Caco-2 (cell line): ENCODE measurements around the gene UFC1. TPM values are rescaled to one million over a fixed set of nuclear protein-coding genes. Genes with fewer than 3 reads are reported as not detected.

ENCODE experiments used
- Bru-seq: library from RNA; stranded (reverse); fragments of 400-500 nt; gene quantifications from one replicate; lab custom pipeline; 2021; lab: Mats Ljungman, UMichigan
- BruChase-seq, 2 experiments: library from RNA; stranded (reverse); fragments of 400-500 nt; gene quantifications; one replicate each; lab custom pipeline; 2021; lab: Mats Ljungman, UMichigan
- BruUV-seq: library from RNA; stranded (reverse); fragments of 400-500 nt; replicated peaks from 2 replicates; lab custom pipeline; 2021; lab: Mats Ljungman, UMichigan
- CTCF ChIA-PET: fragments of 300-600 bp; sonication (Branson Sonifier 250); formaldehyde crosslinking; loops from one replicate; lab custom pipeline; 2022; ENCODE audit warnings: antibody characterized with exemption; lab: Charles Lee
- POLR2A ChIA-PET: fragments of 300-600 bp; sonication (Branson Sonifier 250); formaldehyde crosslinking; loops from one replicate; lab custom pipeline; 2022; ENCODE audit warnings: antibody characterized with exemption; lab: Charles Lee
- DNase-seq, 2 experiments: peaks; one replicate each; pipeline versions ENCODE4 v3.0.0 to v3.0.0-alpha.2; 2020 to 2022
- H3K27me3 ChIP-seq: replicated peaks from 2 replicates; pipeline ENCODE4 v1.6.0; 2011; ENCODE audit warnings: low read length; ENCODE audit not compliant: control insufficient read depth, insufficient read depth
- H3K36me3 ChIP-seq: 2 replicates; pipeline ENCODE4 v1.5.1; 2011; ENCODE audit warnings: low read length; ENCODE audit not compliant: control insufficient read depth, insufficient read depth
- H3K4me1 ChIP-seq: fragments of 250-450 bp; sonication (Bioruptor Pico); 2 replicates; pipeline ENCODE4 v1.5.1; 2020; ENCODE audit warnings: mild to moderate bottlenecking
- H3K4me3 ChIP-seq: 2 replicates; pipeline ENCODE4 v1.5.1; 2011; ENCODE audit warnings: low read depth, mild to moderate bottlenecking, control low read depth, low read length
- H3K9me3 ChIP-seq: fragments of 250-450 bp; sonication (Bioruptor Pico); 2 replicates; pipeline ENCODE4 v1.5.1; 2020; ENCODE audit warnings: mild to moderate bottlenecking, moderate library complexity
- H3K27ac Mint-ChIP-seq: one replicate; pipeline ENCODE4 v1.8.0; 2022; ENCODE audit warnings: mixed read lengths; ENCODE audit not compliant: unreplicated experiment
- H3K27me3 Mint-ChIP-seq: one replicate; pipeline ENCODE4 v1.8.0; 2022; ENCODE audit warnings: mixed read lengths; ENCODE audit not compliant: insufficient read depth, unreplicated experiment
- H3K36me3 Mint-ChIP-seq: one replicate; pipeline ENCODE4 v1.8.0; 2022; ENCODE audit warnings: mild to moderate bottlenecking, mixed read lengths; ENCODE audit not compliant: insufficient read depth, unreplicated experiment
- H3K4me1 Mint-ChIP-seq: one replicate; pipeline ENCODE4 v1.8.0; 2022; ENCODE audit warnings: low read depth, mixed read lengths; ENCODE audit not compliant: unreplicated experiment
- H3K4me3 Mint-ChIP-seq: one replicate; pipeline ENCODE4 v1.8.0; 2022; ENCODE audit warnings: mild to moderate bottlenecking, moderate library complexity, mixed read lengths; ENCODE audit not compliant: unreplicated experiment
- H3K9me3 Mint-ChIP-seq: one replicate; pipeline ENCODE4 v1.8.0; 2022; ENCODE audit warnings: mixed read lengths; ENCODE audit not compliant: unreplicated experiment
- intact Hi-C: fragments of 100-400 bp; cut with micrococcal nuclease; formaldehyde crosslinking; loops from one replicate; pipeline ENCODE4 v1.10.0; 2022; ENCODE audit not compliant: unreplicated experiment
- long read RNA-seq: library from polyadenylated mRNA; stranded (forward); transcript quantifications from one replicate; pipeline ENCODE4 v2.0.0, GENCODE V29; 2022
- total RNA-seq: library from RNA; stranded (reverse); gene quantifications from 2 replicates; pipeline ENCODE4 v1.2.3, GENCODE V29; 2022
- TF ChIP-seq, protein P1 (sequence below), 2 experiments: fragments of 200-600 bp in 1 of 2; IDR thresholded peaks; 1 replicate in 1 of 2; 2 replicates in 1 of 2; pipeline versions ENCODE4 v1.5.1 to v1.8.0; 2011 to 2022; ENCODE audit warnings: antibody characterized with exemption in 1 of 2, control low read depth in 1 of 2, inconsistent platforms in 1 of 2, low read depth in 1 of 2, low read length in 1 of 2, mild to moderate bottlenecking in 1 of 2, moderate library complexity in 1 of 2; ENCODE audit not compliant: insufficient read depth in 1 of 2, severe bottlenecking in 1 of 2, unreplicated experiment in 1 of 2

UFC1 gene
- total RNA-seq, result 98.2 and 105 TPM in 2 replicates
- percentile 86 among the genes with signal in this experiment for Bru-seq, nascent RNA
- BruChase-seq, experiment 1, labeled RNA remaining after a 2-hour chase, result percentile 82 among the genes with signal in this experiment
- BruChase-seq, experiment 2, labeled RNA remaining after a 6-hour chase, result percentile 93 among the genes with signal in this experiment
- long read RNA-seq, transcript UFC1-201 (6 exons, 1,114 nt), result major isoform, 104 of 131 reads
- long read RNA-seq, transcript UFC1-206 (5 exons, 617 nt), result minor isoform, 7 of 131 reads
- long read RNA-seq, partial matches to known transcripts, result 4 of 131 reads
- long read RNA-seq, other reads (novel, unspliced or antisense), result 15 of 131 reads

- DNase-seq, result peak; percentile 85 to 88
- no peaks in the 10 kb centered on the region for H3K9me3 ChIP-seq
- H3K27me3 ChIP-seq, result no peaks in the 10 kb centered on the region
- BruUV-seq, result TSS peak; percentile 98
- no peaks in the 10 kb centered on the region for H3K36me3 ChIP-seq
- intact Hi-C loops, result loop anchor here (1.0 kb wide), 1 partner anchor 21 kb away; no protein-coding TSS in a partner anchor
- Mint-ChIP-seq H3K4me1 (peaks cover 12% of the 10 kb centered on the region), H3K4me3 (peak within 1 kb of the TSS; percentile 95), H3K36me3 (peaks cover 34% of the 10 kb centered on the region), H3K9me3 (no peaks in the 10 kb centered on the region), H3K27ac (peak within 1 kb of the TSS; percentile 99), H3K27me3 (no peaks in the 10 kb centered on the region)
- peak within 1 kb of the TSS; percentile 77 for H3K4me3 ChIP-seq
- TF ChIP-seq, protein P1, sequence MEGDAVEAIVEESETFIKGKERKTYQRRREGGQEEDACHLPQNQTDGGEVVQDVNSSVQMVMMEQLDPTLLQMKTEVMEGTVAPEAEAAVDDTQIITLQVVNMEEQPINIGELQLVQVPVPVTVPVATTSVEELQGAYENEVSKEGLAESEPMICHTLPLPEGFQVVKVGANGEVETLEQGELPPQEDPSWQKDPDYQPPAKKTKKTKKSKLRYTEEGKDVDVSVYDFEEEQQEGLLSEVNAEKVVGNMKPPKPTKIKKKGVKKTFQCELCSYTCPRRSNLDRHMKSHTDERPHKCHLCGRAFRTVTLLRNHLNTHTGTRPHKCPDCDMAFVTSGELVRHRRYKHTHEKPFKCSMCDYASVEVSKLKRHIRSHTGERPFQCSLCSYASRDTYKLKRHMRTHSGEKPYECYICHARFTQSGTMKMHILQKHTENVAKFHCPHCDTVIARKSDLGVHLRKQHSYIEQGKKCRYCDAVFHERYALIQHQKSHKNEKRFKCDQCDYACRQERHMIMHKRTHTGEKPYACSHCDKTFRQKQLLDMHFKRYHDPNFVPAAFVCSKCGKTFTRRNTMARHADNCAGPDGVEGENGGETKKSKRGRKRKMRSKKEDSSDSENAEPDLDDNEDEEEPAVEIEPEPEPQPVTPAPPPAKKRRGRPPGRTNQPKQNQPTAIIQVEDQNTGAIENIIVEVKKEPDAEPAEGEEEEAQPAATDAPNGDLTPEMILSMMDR (IDR thresholded peaks at IDR 0.05; ENCODE audit: insufficient read depth in 1 of 2, low read depth in 1 of 2, low read length in 1 of 2, severe bottlenecking in 1 of 2, unreplicated experiment in 1 of 2), result no peak
- ChIA-PET POLR2A (interaction anchor here (0.6 to 1.5 kb wide), 6 partner anchors 9 to 132 kb away, joined by 3 to 8 read pairs (median 4); partner anchors contain the start of genes DEDD, F11R, NDUFS2 and NIT1), CTCF (interaction anchor here (1.3 kb wide), 1 partner anchor 12 kb away, joined by 10 read pairs; the partner anchor contains the start of gene PPOX)
- H3K4me1 ChIP-seq, result 0 out of 2 replicates have a peak, but pooled peaks cover 2% of the 10 kb centered on the region
Observed at GRCh38 chr1:161153682-161154337, at the start of gene UFC1. TSS of gene UFC1 (plus strand) at chr1:161153978. CDS start at chr1:161153998, 20 bp downstream.

- no peak overlapping the region for H3K4me3 ChIP-seq
- no peaks in the 10 kb centered on the region for H3K27me3 ChIP-seq
- H3K9me3 ChIP-seq, result no peaks in the 10 kb centered on the region
- Mint-ChIP-seq H3K9me3 (no peaks in the 10 kb centered on the region), H3K4me3 (no peak overlapping the region), H3K36me3 (peaks cover 18% of the 10 kb centered on the region), H3K27me3 (no peaks in the 10 kb centered on the region), H3K4me1 (no peaks in the 10 kb centered on the region), H3K27ac (no peak overlapping the region)
- ChIA-PET POLR2A (no interaction called here), CTCF (no interaction called here)
- no peak for DNase-seq
- H3K36me3 ChIP-seq, result no peaks in the 10 kb centered on the region
- H3K4me1 ChIP-seq, result no peaks in the 10 kb centered on the region
- TF ChIP-seq, protein P1 (IDR thresholded peaks at IDR 0.05; ENCODE audit: insufficient read depth in 1 of 2, low read depth in 1 of 2, low read length in 1 of 2, severe bottlenecking in 1 of 2, unreplicated experiment in 1 of 2), result no peak
- intact Hi-C loops, result no loop called here
- BruUV-seq, result no TSS peak
Observed at GRCh38 chr1:161106431-161106830, 47.3 kb upstream of the UFC1 start.

GRCh38 chr1:161111117-161111516 lies 42.7 kb upstream of the UFC1 start:
- BruUV-seq, result no TSS peak
- H3K4me3 Mint-ChIP-seq, result no peak overlapping the region

More at GRCh38 chr1:161111117-161111516, 42.7 kb upstream of the UFC1 start:
- TF ChIP-seq, protein P1 (IDR thresholded peaks at IDR 0.05; ENCODE audit: insufficient read depth in 1 of 2, low read depth in 1 of 2, low read length in 1 of 2, severe bottlenecking in 1 of 2, unreplicated experiment in 1 of 2), result no peak
- intact Hi-C loops, result no loop called here
- POLR2A ChIA-PET, result no interaction called here
- H3K4me1 Mint-ChIP-seq, result no peaks in the 10 kb centered on the region
- Histone ChIP-seq H3K36me3 (0 out of 2 replicates have a peak, but pooled peaks cover 1% of the 10 kb centered on the region), H3K4me3 (no peak overlapping the region), H3K4me1 (no peaks in the 10 kb centered on the region; the same call in 1 of the 2 replicates), H3K27me3 (no peaks in the 10 kb centered on the region), H3K9me3 (no peaks in the 10 kb centered on the region)
- peaks cover 18% of the 10 kb centered on the region for H3K36me3 Mint-ChIP-seq
- H3K9me3 Mint-ChIP-seq, result no peaks in the 10 kb centered on the region
- H3K27me3 Mint-ChIP-seq, result no peaks in the 10 kb centered on the region
- DNase-seq, result no peak
- no peak overlapping the region for H3K27ac Mint-ChIP-seq
- CTCF ChIA-PET, result no interaction called here
